VCaP (cell line): ENCODE results near the gene SULT1A2.
"Not testable (repeated sequence)": the region's sequence is repeated elsewhere in the genome, so short reads cannot be mapped to it uniquely, and the experiment has no call there.

Source experiments
- H3K27ac ChIP-seq: fragments of 450-650 bp; 2 replicates; pipeline ENCODE4 v1.5.1; 2017
- CTCF ChIP-seq: fragments of 450-650 bp; conservative IDR thresholded peaks from 2 replicates; pipeline ENCODE4 v1.5.1; 2017; ENCODE audit warnings: mild to moderate bottlenecking, moderate library complexity

The SULT1A2 gene

DNA sequence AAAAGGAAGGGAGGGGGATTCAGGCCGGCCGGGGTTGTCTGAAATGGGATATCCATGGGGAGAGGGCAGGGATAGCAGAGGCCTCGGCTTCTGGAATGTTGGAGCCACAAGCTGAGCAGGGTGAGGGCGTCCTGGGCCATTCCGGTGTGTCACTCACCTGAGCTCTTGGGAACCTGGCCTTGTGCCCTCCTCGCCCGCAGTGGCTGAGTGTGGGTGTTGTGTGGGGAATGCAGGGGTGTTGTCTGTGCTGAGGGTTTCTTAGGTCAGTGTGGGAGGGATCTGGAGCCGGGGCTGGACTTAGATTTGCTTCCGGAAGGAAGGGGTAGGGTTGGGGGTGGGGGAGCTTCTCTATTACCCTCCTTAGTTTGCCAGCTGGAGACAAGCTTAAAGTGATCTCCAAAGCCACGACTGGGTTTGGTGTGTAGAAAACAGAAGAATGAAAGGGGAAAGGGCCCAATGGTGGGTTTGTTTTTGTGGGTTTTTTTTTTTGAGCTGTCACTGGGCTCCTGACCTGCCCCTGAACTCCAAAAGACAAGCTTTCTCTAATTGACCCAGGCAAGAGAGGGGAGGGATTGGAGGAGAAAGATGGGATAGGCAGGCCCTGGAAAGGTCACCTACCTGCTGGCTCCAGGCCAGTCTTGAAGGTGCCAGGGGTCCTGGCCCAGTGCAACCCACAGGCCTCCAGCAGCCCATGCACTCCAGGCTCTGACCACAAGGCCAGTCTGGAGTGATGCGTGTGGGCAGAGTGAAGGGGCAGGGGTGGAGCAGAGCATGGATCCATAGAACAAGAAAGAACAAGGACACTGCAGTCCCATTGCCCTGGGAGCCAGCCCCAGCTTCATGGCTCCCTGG, at the start of gene SULT1A2:
Gene SULT1A2 (minus strand): TSS at position 211 of the 852 bp plus-strand sequence. CDS start 1,120 bp downstream, outside the sequence.
- no peak for TF ChIP-seq CTCF
- no peak within 1 kb of the TSS for H3K27ac ChIP-seq

GRCh38 chr16:28639959-28640358, 43.1 kb upstream of the SULT1A2 start:
- not testable (repeated sequence) for H3K27ac ChIP-seq

- not testable (repeated sequence) for H3K27ac ChIP-seq
These were observed 41.5 kb upstream of the SULT1A2 start for GRCh38 chr16:28638359-28638758.

DNA sequence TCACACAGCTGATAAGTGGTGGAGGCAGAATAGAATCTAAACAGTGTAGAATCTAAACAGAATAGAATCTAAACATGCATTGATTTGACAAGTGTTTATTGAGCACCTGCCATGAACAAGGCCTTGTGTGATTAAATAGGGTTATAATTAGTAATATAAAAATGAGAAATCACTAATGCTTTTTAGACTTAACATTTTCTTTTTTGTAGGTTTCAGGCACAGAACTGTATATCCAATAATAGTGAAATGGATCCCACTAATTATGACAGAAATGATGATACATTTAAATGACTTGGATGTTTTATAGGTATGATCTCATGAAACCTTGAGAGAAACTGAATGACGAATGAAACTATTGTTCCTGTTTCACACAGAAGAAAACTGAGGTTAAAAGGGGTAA, 40.9 kb upstream of the SULT1A2 start, which contains the start of gene NPIPB8:
Gene NPIPB8 (plus strand): TSS at position 301 of the 400 bp plus-strand sequence. CDS start 296 bp downstream, outside the sequence.
- not testable (repeated sequence) for H3K27ac ChIP-seq

GRCh38 chr16:28636093-28636823, 39.4 kb upstream of the SULT1A2 start:
- not testable (repeated sequence) for H3K27ac ChIP-seq

- not testable (repeated sequence) for H3K27ac ChIP-seq
These were observed 34.1 kb upstream of the SULT1A2 start for GRCh38 chr16:28630905-28631304.

GRCh38 chr16:28623172-28623711, 26.4 kb upstream of the SULT1A2 start:
- no peak for TF ChIP-seq CTCF
- H3K27ac ChIP-seq, result peak overlapping the region; percentile 51; the same call in 1 of the 2 replicates

DNA sequence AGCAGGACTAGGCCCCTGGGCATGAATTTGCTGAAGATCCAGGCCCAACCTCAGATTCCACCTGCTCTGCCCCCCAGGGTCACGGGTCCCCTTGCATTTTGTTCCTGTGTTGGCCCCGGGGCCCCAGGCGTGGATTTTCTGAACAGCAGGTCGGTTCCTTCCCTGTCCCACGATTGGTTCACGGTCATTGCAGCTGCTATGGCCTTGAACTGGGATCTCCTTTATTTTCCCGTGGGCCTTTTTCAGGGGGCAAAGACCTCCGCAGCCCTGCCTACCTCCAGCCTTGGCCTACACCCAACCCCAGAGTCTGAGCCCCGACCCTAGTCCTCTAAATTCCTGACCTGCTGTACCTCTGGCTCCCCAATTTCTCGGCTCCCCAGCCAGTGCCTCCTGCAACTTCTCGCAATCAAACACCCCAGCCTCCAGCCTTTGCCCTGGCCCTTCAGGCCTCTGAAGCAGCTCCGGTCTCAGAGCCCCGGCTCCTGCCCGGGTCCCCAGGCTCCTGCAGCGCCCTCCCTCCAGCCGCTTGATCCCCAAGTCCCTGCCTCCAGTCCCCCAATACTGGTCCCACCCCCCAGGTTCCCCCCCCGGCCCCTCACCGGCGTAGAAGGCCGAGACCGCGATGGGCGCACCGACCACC, 25.8 kb upstream of the SULT1A2 start:
- peak overlapping the region; percentile 51; the same call in 1 of the 2 replicates for H3K27ac ChIP-seq

GRCh38 chr16:28621481-28622155, 24.8 kb upstream of the SULT1A2 start:
- TF ChIP-seq CTCF, result no peak

DNA sequence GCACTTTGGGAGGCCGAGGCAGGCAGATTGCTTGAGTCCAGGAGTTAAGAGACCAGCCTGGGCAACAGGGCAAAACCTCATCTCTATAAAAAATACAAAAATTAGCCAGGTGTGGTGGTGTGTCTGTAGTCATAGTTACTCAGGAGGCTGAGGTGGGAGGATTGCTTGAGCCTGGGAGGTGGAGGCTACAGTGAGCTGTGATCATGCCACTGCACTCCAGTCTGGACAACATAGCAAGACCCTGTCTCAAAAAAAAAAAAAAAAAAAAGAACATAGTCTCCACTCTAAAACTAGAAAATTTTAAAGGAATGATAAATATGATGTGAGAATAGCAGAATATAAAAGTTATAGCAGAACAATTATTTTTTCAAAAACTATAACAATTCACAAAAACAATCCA, 23.5 kb upstream of the SULT1A2 start:
- not testable (repeated sequence) for H3K27ac ChIP-seq

More at GRCh38 chr16:28621481-28622155, 24.8 kb upstream of the SULT1A2 start:
- H3K27ac ChIP-seq, result no peak overlapping the region

- no peak overlapping the region for H3K27ac ChIP-seq
- no peak for TF ChIP-seq CTCF
These were observed 21.0 kb upstream of the SULT1A2 start for GRCh38 chr16:28617874-28618273.
